H9 (cell line): ENCODE results near the gene ANXA2. TPM values are rescaled to one million over a fixed set of nuclear protein-coding genes. Genes with fewer than 3 reads are reported as not detected.

Experiments
- DNase-seq: peaks from one replicate; pipeline ENCODE4 v3.0.0-alpha.2; 2017
- H2AFZ ChIP-seq: one replicate; pipeline ENCODE4 v1.6.1; 2013; ENCODE audit warnings: mild to moderate bottlenecking, low read length, control low read depth, moderate library complexity
- H2AK5ac ChIP-seq: 2 replicates; pipeline ENCODE4 v1.6.1; 2013; ENCODE audit warnings: low read length, control low read depth, mixed read lengths; ENCODE audit not compliant: insufficient read length
- H2BK120ac ChIP-seq: one replicate; pipeline ENCODE4 v1.6.1; 2013; ENCODE audit warnings: low read depth, mild to moderate bottlenecking, low read length, control low read depth, inconsistent platforms; ENCODE audit not compliant: poor library complexity, severe bottlenecking
- H2BK12ac ChIP-seq: 2 replicates; pipeline ENCODE4 v1.6.1; 2013; ENCODE audit warnings: low read length, control low read depth, mixed read lengths, low read depth; ENCODE audit not compliant: insufficient read length
- H2BK15ac ChIP-seq: 2 replicates; pipeline ENCODE4 v1.6.1; 2013; ENCODE audit warnings: low read depth, low read length, control low read depth
- H2BK20ac ChIP-seq: one replicate; pipeline ENCODE4 v1.6.1; 2013; ENCODE audit warnings: low read depth, mild to moderate bottlenecking, low read length, control low read depth, inconsistent platforms; ENCODE audit not compliant: poor library complexity, severe bottlenecking
- H2BK5ac ChIP-seq: 2 replicates; pipeline ENCODE4 v1.6.1; 2013; ENCODE audit warnings: low read length, control low read depth, mixed read lengths; ENCODE audit not compliant: insufficient read length
- H3K14ac ChIP-seq: 2 replicates; pipeline ENCODE4 v1.6.1; 2013; ENCODE audit warnings: low read length, control low read depth; ENCODE audit not compliant: insufficient read depth
- H3K18ac ChIP-seq: 2 replicates; pipeline ENCODE4 v1.6.1; 2013; ENCODE audit warnings: low read depth, mild to moderate bottlenecking, mixed read lengths, low read length, control low read depth; ENCODE audit not compliant: insufficient read length
- H3K23ac ChIP-seq: 2 replicates; pipeline ENCODE4 v1.6.1; 2013; ENCODE audit warnings: low read length, control low read depth, mixed read lengths, low read depth; ENCODE audit not compliant: insufficient read length
- H3K23me2 ChIP-seq: 2 replicates; pipeline ENCODE4 v1.6.1; 2013; ENCODE audit warnings: low read depth, mild to moderate bottlenecking, mixed read lengths, low read length, control low read depth; ENCODE audit not compliant: insufficient read length, poor library complexity, severe bottlenecking
- H3K27ac ChIP-seq: 2 replicates; pipeline ENCODE4 v1.5.1; 2013; ENCODE audit warnings: low read length, control low read depth, mixed read lengths, low read depth; ENCODE audit not compliant: insufficient read length
- H3K27me3 ChIP-seq: 2 replicates; pipeline ENCODE4 v1.6.1; 2013; ENCODE audit warnings: low read length, control low read depth, inconsistent platforms; ENCODE audit not compliant: insufficient read depth
- H3K4ac ChIP-seq: 2 replicates; pipeline ENCODE4 v1.6.1; 2013; ENCODE audit warnings: low read depth, mild to moderate bottlenecking, control low read depth, inconsistent platforms, low read length, moderate library complexity
- H3K4me1 ChIP-seq: 2 replicates; pipeline ENCODE4 v1.6.1; 2013; ENCODE audit warnings: low read length, control low read depth, inconsistent platforms; ENCODE audit not compliant: insufficient read depth
- H3K4me2 ChIP-seq: 2 replicates; pipeline ENCODE4 v1.6.1; 2013; ENCODE audit warnings: low read length, control low read depth, mixed read lengths; ENCODE audit not compliant: insufficient read length, insufficient read depth
- H3K56ac ChIP-seq: 2 replicates; pipeline ENCODE4 v1.6.1; 2013; ENCODE audit warnings: low read depth, mild to moderate bottlenecking, mixed read lengths, low read length, control low read depth; ENCODE audit not compliant: insufficient read length
- H3K79me1 ChIP-seq: 2 replicates; pipeline ENCODE4 v1.6.1; 2013; ENCODE audit warnings: low read depth, mild to moderate bottlenecking, moderate library complexity, low read length, control low read depth, inconsistent platforms; ENCODE audit not compliant: insufficient read depth, poor library complexity, severe bottlenecking
- H3K79me2 ChIP-seq: 2 replicates; pipeline ENCODE4 v1.6.1; 2013; ENCODE audit warnings: low read length, control low read depth, inconsistent platforms; ENCODE audit not compliant: insufficient read depth
- H3K9ac ChIP-seq: 2 replicates; pipeline ENCODE4 v1.6.1; 2013; ENCODE audit warnings: low read length, control low read depth, mixed read lengths; ENCODE audit not compliant: insufficient read length; ENCODE audit errors: extremely low read depth
- H3K9me3 ChIP-seq: one replicate; pipeline ENCODE4 v1.6.1; 2013; ENCODE audit warnings: low read depth, low read length, inconsistent platforms; ENCODE audit not compliant: control insufficient read depth
- H3T11ph ChIP-seq: one replicate; pipeline ENCODE4 v1.6.1; 2013; ENCODE audit warnings: mild to moderate bottlenecking, low read length, control low read depth, inconsistent platforms
- H4K20me1 ChIP-seq: one replicate; pipeline ENCODE4 v1.6.1; 2013; ENCODE audit not compliant: control insufficient read depth, insufficient read length, insufficient read depth
- H4K5ac ChIP-seq: 2 replicates; pipeline ENCODE4 v1.6.1; 2013; ENCODE audit warnings: low read depth, mild to moderate bottlenecking, mixed read lengths, low read length, control low read depth; ENCODE audit not compliant: insufficient read length
- H4K8ac ChIP-seq: replicated peaks from 2 replicates; pipeline ENCODE4 v1.6.1; 2013; ENCODE audit warnings: low read length, control low read depth, mixed read lengths, low read depth; ENCODE audit not compliant: insufficient read length
- H4K91ac ChIP-seq: 2 replicates; pipeline ENCODE4 v1.6.1; 2013; ENCODE audit warnings: low read depth, mild to moderate bottlenecking, moderate library complexity, mixed read lengths, low read length, control low read depth; ENCODE audit not compliant: insufficient read length
- H3K27ac Mint-ChIP-seq, 3 experiments: 2 replicates in 2 of 3; 3 replicates in 1 of 3; pipeline ENCODE4 v1.8.0; 2020 to 2021; ENCODE audit warnings: mixed read lengths in 3 of 3, mild to moderate bottlenecking in 1 of 3, moderate library complexity in 1 of 3
- H3K27me3 Mint-ChIP-seq: 2 replicates; pipeline ENCODE4 v1.8.0; 2021; ENCODE audit warnings: low read depth, mild to moderate bottlenecking, moderate library complexity, mixed read lengths
- H3K36me3 Mint-ChIP-seq, 3 experiments: 2 replicates in 2 of 3; 3 replicates in 1 of 3; pipeline ENCODE4 v1.8.0; 2020 to 2021; ENCODE audit warnings: low read depth in 3 of 3, mixed read lengths in 3 of 3; ENCODE audit not compliant: insufficient read depth in 1 of 3
- H3K4me1 Mint-ChIP-seq, 2 experiments: 2 replicates each; pipeline ENCODE4 v1.8.0; 2020; ENCODE audit warnings: mixed read lengths in 2 of 2
- H3K4me3 Mint-ChIP-seq, 2 experiments: 2 replicates in 1 of 2; 3 replicates in 1 of 2; pipeline ENCODE4 v1.8.0; 2020 to 2021; ENCODE audit warnings: mild to moderate bottlenecking in 2 of 2, mixed read lengths in 2 of 2, moderate library complexity in 1 of 2
- H3K9me3 Mint-ChIP-seq, 2 experiments: 2 replicates in 1 of 2; 3 replicates in 1 of 2; pipeline ENCODE4 v1.8.0; 2020; ENCODE audit warnings: mild to moderate bottlenecking in 2 of 2, mixed read lengths in 2 of 2, moderate library complexity in 1 of 2
- CTCF ChIP-seq: fragments of 200-600 bp; sonication (generic); conservative IDR thresholded peaks from 3 replicates; pipeline ENCODE4 v1.8.0; 2021; ENCODE audit warnings: antibody characterized with exemption, mild to moderate bottlenecking
- WGBS: extraction: QIAGEN DNeasy Blood & Tissue Kit; methylation state at CpG from one replicate; pipeline ENCODE4 v1.1.7; 2013; ENCODE audit warnings: missing lambda C conversion rate, low lambda C conversion rate, mixed read lengths; ENCODE audit not compliant: insufficient read length; ENCODE audit errors: extremely low coverage; 5-methylcytosine and 5-hydroxymethylcytosine counted together
- total RNA-seq: library from RNA; stranded (reverse); gene quantifications from 2 replicates; pipeline ENCODE4 v1.2.1, GENCODE V29; 2021

ANXA2 gene
- total RNA-seq, 1 experiment from 2014 or later = 126 TPM

DNA sequence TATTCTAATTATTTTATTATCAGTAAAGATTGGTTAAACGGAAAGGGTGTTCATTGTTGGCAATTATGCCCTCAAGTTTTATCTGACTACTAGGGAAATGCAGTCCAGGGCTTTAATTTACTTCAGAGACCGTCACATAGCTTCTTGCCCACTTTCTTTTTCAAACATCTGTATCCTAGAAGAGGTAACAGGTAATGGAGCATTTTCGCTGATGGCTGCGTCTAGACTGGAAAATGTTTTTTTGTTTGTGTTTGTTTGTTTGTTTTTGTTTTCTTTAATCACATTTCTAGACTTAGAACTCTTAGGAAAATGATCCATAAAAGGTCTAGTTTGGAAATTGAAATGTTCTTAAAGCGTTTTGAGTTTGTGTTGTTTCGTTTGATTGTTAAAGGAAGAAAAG is 71.4 kb downstream of the ANXA2 start:
- Histone ChIP-seq H3K18ac (no peak overlapping the region), H3K9me3 (no peaks in the 10 kb centered on the region), H3K9ac (no peak overlapping the region), H3K79me1 (no peaks in the 10 kb centered on the region), H4K20me1 (no peaks in the 10 kb centered on the region), H2AFZ (no peak overlapping the region), H2BK15ac (no peak overlapping the region), H3T11ph (no peak overlapping the region), H2BK12ac (no peak overlapping the region), H4K8ac (no peak overlapping the region), H2BK20ac (no peak overlapping the region), H3K4ac (no peak overlapping the region), H2BK5ac (no peak overlapping the region), H3K79me2 (no peaks in the 10 kb centered on the region), H2BK120ac (no peak overlapping the region), H4K91ac (no peak overlapping the region), H3K4me1 (no peaks in the 10 kb centered on the region; the same call in 1 of the 2 replicates), H3K4me2 (no peak overlapping the region), H3K14ac (no peak overlapping the region), H3K23me2 (no peaks in the 10 kb centered on the region), H2AK5ac (no peak overlapping the region), H3K23ac (no peak overlapping the region), H3K56ac (no peak overlapping the region), H4K5ac (no peak overlapping the region), H3K27me3 (no peaks in the 10 kb centered on the region), H3K27ac (no peak overlapping the region)
- H3K9me3 Mint-ChIP-seq = no peaks in the 10 kb centered on the region
- H3K27me3 Mint-ChIP-seq = peaks cover 4% of the 10 kb centered on the region; the same call in 1 of the 2 replicates
- no peak overlapping the region for H3K4me3 Mint-ChIP-seq
- H3K27ac Mint-ChIP-seq = no peak overlapping the region
- no peak for DNase-seq
- H3K4me1 Mint-ChIP-seq = peaks cover 35 to 37% of the 10 kb centered on the region in 2 experiments
- WGBS = no CpG with 5 or more reads among the region's 6 CpGs
- TF ChIP-seq CTCF = no peak
- no peaks in the 10 kb centered on the region for H3K36me3 Mint-ChIP-seq
